HepG2 (cell line): ENCODE data around the gene MADD. TPM values are rescaled to one million over a fixed set of nuclear protein-coding genes. Genes with fewer than 3 reads are reported as not detected.

Experiments
- ARID5B ChIP-seq: IDR thresholded peaks from 2 replicates; pipeline ENCODE4 v1.4.0; 2020; ENCODE audit warnings: mild to moderate bottlenecking, missing genetic modification reagents
- CEBPZ ChIP-seq: IDR thresholded peaks from 2 replicates; pipeline ENCODE4 v1.6.1; 2012; ENCODE audit warnings: low read length, improper control_type of control experiment
- EHMT2 ChIP-seq: fragments of 200-600 bp; sonication (generic); IDR thresholded peaks from 2 replicates; pipeline ENCODE4 v1.7.0; 2017; ENCODE audit warnings: antibody characterized with exemption, low read depth, low read length, borderline replicate concordance
- HDAC6 ChIP-seq: fragments of 200-600 bp; sonication (generic); IDR thresholded peaks from 2 replicates; pipeline ENCODE4 v1.7.0; 2017; ENCODE audit warnings: mild to moderate bottlenecking, antibody characterized with exemption, low read length, low read depth
- HNF1B ChIP-seq: sonication (generic); formaldehyde crosslinking; IDR thresholded peaks from 2 replicates; pipeline ENCODE4 v1.5.1; 2020; ENCODE audit warnings: mild to moderate bottlenecking, moderate library complexity, missing genetic modification reagents
- ISL2 ChIP-seq: sonication (generic); formaldehyde crosslinking; IDR thresholded peaks from 2 replicates; pipeline ENCODE4 v1.5.0; 2020; ENCODE audit warnings: missing genetic modification reagents
- KLF13 ChIP-seq: sonication (generic); formaldehyde crosslinking; IDR thresholded peaks from 2 replicates; pipeline ENCODE4 v1.4.0; 2020; ENCODE audit warnings: mild to moderate bottlenecking, missing genetic modification reagents
- NFIC ChIP-seq: IDR thresholded peaks from 2 replicates; pipeline ENCODE4 v1.6.1; 2012; ENCODE audit warnings: mild to moderate bottlenecking, low read length, inconsistent platforms
- POLR2A ChIP-seq, 2 experiments: IDR thresholded peaks; 2 replicates each; pipeline ENCODE4 v1.6.1; 2011; ENCODE audit warnings: low read depth in 2 of 2, low read length in 2 of 2, mild to moderate bottlenecking in 1 of 2, moderate library complexity in 1 of 2; ENCODE audit not compliant: insufficient read depth in 1 of 2
- RXRA ChIP-seq: sonication (generic); formaldehyde crosslinking; IDR thresholded peaks from 2 replicates; pipeline ENCODE4 v1.5.1; 2020; ENCODE audit warnings: missing genetic modification reagents
- SMAD9 ChIP-seq: sonication (generic); formaldehyde crosslinking; IDR thresholded peaks from 2 replicates; pipeline ENCODE4 v1.5.1; 2020; ENCODE audit warnings: mild to moderate bottlenecking, missing genetic modification reagents
- THYN1 ChIP-seq: sonication (generic); formaldehyde crosslinking; IDR thresholded peaks from 2 replicates; pipeline ENCODE4 v1.8.1; 2023; ENCODE audit warnings: low read depth, mild to moderate bottlenecking, moderate library complexity, missing genetic modification reagents, borderline replicate concordance
- ZC3H4 ChIP-seq: sonication (generic); formaldehyde crosslinking; IDR thresholded peaks from 2 replicates; pipeline ENCODE4 v1.4.0; 2020; ENCODE audit warnings: missing genetic modification reagents, borderline replicate concordance
- ZFY ChIP-seq: sonication (generic); formaldehyde crosslinking; IDR thresholded peaks from 2 replicates; pipeline ENCODE4 v1.4.0; 2020; ENCODE audit warnings: missing genetic modification reagents
- ZKSCAN5 ChIP-seq: sonication (generic); formaldehyde crosslinking; IDR thresholded peaks from 2 replicates; pipeline ENCODE4 v1.5.1; 2020; ENCODE audit warnings: mild to moderate bottlenecking, missing genetic modification reagents
- ZNF263 ChIP-seq: sonication (generic); formaldehyde crosslinking; IDR thresholded peaks from 2 replicates; pipeline ENCODE4 v1.4.0; 2020; ENCODE audit warnings: missing genetic modification reagents
- ZNF317 ChIP-seq: sonication (generic); formaldehyde crosslinking; IDR thresholded peaks from 2 replicates; pipeline ENCODE4 v1.5.0; 2020; ENCODE audit warnings: mild to moderate bottlenecking, missing genetic modification reagents
- ZNF432 ChIP-seq: sonication (generic); formaldehyde crosslinking; IDR thresholded peaks from 2 replicates; pipeline ENCODE4 v1.5.0; 2020; ENCODE audit warnings: missing genetic modification reagents, mild to moderate bottlenecking, borderline replicate concordance
- ZNF720 ChIP-seq: sonication (generic); formaldehyde crosslinking; IDR thresholded peaks from 2 replicates; pipeline ENCODE4 v1.4.0; 2020; ENCODE audit warnings: missing genetic modification reagents
- ZUFSP ChIP-seq: sonication (generic); formaldehyde crosslinking; IDR thresholded peaks from 2 replicates; pipeline ENCODE4 v1.9.0; 2021; ENCODE audit warnings: missing genetic modification reagents, mild to moderate bottlenecking, borderline replicate concordance
- polyA plus RNA-seq, 8 experiments: library from polyadenylated mRNA; depleted of rRNA in 3 of 8; stranded (reverse) in 7 of 8; unstranded in 1 of 8; fragments of >200 nt; fragmentation: Illumina TruSeq in 4 of 8; extraction: Trizol in 4 of 8; gene quantifications; 2 replicates each; pipeline versions ENCODE4 v1.2.1 to v1.2.3, GENCODE V29; 2011 to 2016; ENCODE audit warnings: low read depth in 4 of 8, missing spikeins in 1 of 8, mixed read lengths in 1 of 8; ENCODE audit not compliant: insufficient read depth in 1 of 8
- total RNA-seq, 5 experiments: library from RNA; depleted of rRNA; stranded (reverse); fragments of >200 nt; fragmentation: Illumina TruSeq; extraction: Trizol; gene quantifications; 2 replicates each; pipeline ENCODE4 v1.2.3, GENCODE V29; 2016; ENCODE audit warnings: low read depth in 1 of 5

MADD gene
- total and polyA plus RNA-seq, 2 of the 13 experiments (the other 11 are each of a cell fraction or from before 2014, with no cell fraction given), result 18.0 to 29.2 TPM

- TF ChIP-seq CEBPZ (no peak), ZNF720 (CRISPR knock-in tag) (no peak), KLF13 (CRISPR knock-in tag) (no peak), SMAD9 (CRISPR knock-in tag) (no peak), NFIC (no peak), EHMT2 (no peak), HDAC6 (no peak), POLR2A (IDR thresholded peaks at IDR 0.05; ENCODE audit: insufficient read depth in 1 of 2, low read depth in 2 of 2, low read length in 2 of 2) (peak in 1 of 2 experiments; percentile 17; a peak in 1 of 4 replicates), THYN1 (CRISPR knock-in tag) (no peak), ZNF263 (CRISPR knock-in tag) (no peak), ZKSCAN5 (CRISPR knock-in tag) (no peak), HNF1B (CRISPR knock-in tag) (no peak), ZUFSP (no peak), ZNF432 (CRISPR knock-in tag) (no peak), ZNF317 (no peak), ISL2 (CRISPR knock-in tag) (no peak), RXRA (CRISPR knock-in tag) (no peak), ZFY (CRISPR knock-in tag) (peak; percentile 28), ZC3H4 (no peak; the same call in 1 of the 2 replicates), ARID5B (CRISPR knock-in tag) (peak; percentile 13)
Measured at GRCh38 chr11:47269002-47269828, 718 bp upstream of the MADD start (continued).
